ENCODE measurements around the gene LDLRAP1. TPM values are rescaled to one million over a fixed set of nuclear protein-coding genes. Genes with fewer than 3 reads are reported as not detected.

Gene LDLRAP1
- total RNA-seq, 2 donors from 2014 or later: 35.7 to 40.1 TPM

GRCh38 chr1:25572107-25572506 lies 28.7 kb downstream of the LDLRAP1 start:
- H3K27ac ChIP-seq: no peak overlapping the region
- H3K4me3 ChIP-seq: no peak overlapping the region
- H3K9me3 ChIP-seq: no peaks in the 10 kb centered on the region
- TF ChIP-seq CTCF (IDR thresholded peaks at IDR 0.05): no peak
- intact Hi-C loops (cut with DNase I): no loop called here
- no peak for DNase-seq
- H3K4me1 ChIP-seq: no peaks in the 10 kb centered on the region
- no peak overlapping the region for H3K9ac ChIP-seq (ENCODE audit: low read depth in 2 of 2, low read length in 2 of 2)
- H3K36me3 ChIP-seq: no peaks in the 10 kb centered on the region
- no peaks in the 10 kb centered on the region for H3K27me3 ChIP-seq

- peak overlapping the region; percentile 20 to 36 for H3K9ac ChIP-seq (ENCODE audit: low read depth in 2 of 2, low read length in 2 of 2)
- intact Hi-C loops (cut with DNase I): no loop called here
Measured at GRCh38 chr1:25572708-25573590, 29.5 kb downstream of the LDLRAP1 start.

GRCh38 chr1:25573591-25573930 lies 30.2 kb downstream of the LDLRAP1 start:
- DNase-seq: peak; percentile 56
- no peaks in the 10 kb centered on the region for H3K9me3 ChIP-seq
- H3K27ac ChIP-seq: no peak overlapping the region
- intact Hi-C loops (cut with DNase I): no loop called here
- H3K4me3 ChIP-seq: no peak overlapping the region
- H3K36me3 ChIP-seq: no peaks in the 10 kb centered on the region
- no peaks in the 10 kb centered on the region for H3K27me3 ChIP-seq
- H3K4me1 ChIP-seq: no peaks in the 10 kb centered on the region
- H3K9ac ChIP-seq (ENCODE audit: low read depth in 2 of 2, low read length in 2 of 2): peak overlapping the region in 1 of 2 donors; percentile 20
- no peak for TF ChIP-seq CTCF (IDR thresholded peaks at IDR 0.05)

More at GRCh38 chr1:25572708-25573590, 29.5 kb downstream of the LDLRAP1 start:
- H3K36me3 ChIP-seq: no peaks in the 10 kb centered on the region
- no peaks in the 10 kb centered on the region for H3K4me1 ChIP-seq
- no peak overlapping the region for H3K4me3 ChIP-seq
- no peak overlapping the region for H3K27ac ChIP-seq
- no peaks in the 10 kb centered on the region for H3K27me3 ChIP-seq
- H3K9me3 ChIP-seq: no peaks in the 10 kb centered on the region
- peak; percentile 63 for DNase-seq
- peak; percentile 79 for TF ChIP-seq CTCF (IDR thresholded peaks at IDR 0.05)

- no peak for DNase-seq
- Histone ChIP-seq H3K9ac (ENCODE audit: low read depth in 2 of 2, low read length in 2 of 2) (no peak overlapping the region), H3K9me3 (no peaks in the 10 kb centered on the region), H3K36me3 (no peaks in the 10 kb centered on the region), H3K27ac (no peak overlapping the region), H3K27me3 (no peaks in the 10 kb centered on the region), H3K4me3 (no peak overlapping the region), H3K4me1 (no peaks in the 10 kb centered on the region)
- TF ChIP-seq CTCF (IDR thresholded peaks at IDR 0.05): no peak
- intact Hi-C loops (cut with DNase I): no loop called here
Measured at GRCh38 chr1:25573961-25574360, 30.6 kb downstream of the LDLRAP1 start.

- Histone ChIP-seq H3K4me3 (no peak overlapping the region), H3K9me3 (no peaks in the 10 kb centered on the region), H3K9ac (ENCODE audit: low read depth in 2 of 2, low read length in 2 of 2) (no peak overlapping the region), H3K4me1 (no peaks in the 10 kb centered on the region), H3K27me3 (no peaks in the 10 kb centered on the region), H3K36me3 (no peaks in the 10 kb centered on the region), H3K27ac (no peak overlapping the region)
- no peak for TF ChIP-seq CTCF (IDR thresholded peaks at IDR 0.05)
- intact Hi-C loops (cut with DNase I): no loop called here
- no peak for DNase-seq
Measured at GRCh38 chr1:25575191-25575590, 31.8 kb downstream of the LDLRAP1 start.

Measured in colonic mucosa (tissue), 4 donors.